Panc1 (cell line): ENCODE measurements around the gene RB1. TPM values are rescaled to one million over a fixed set of nuclear protein-coding genes. Genes with fewer than 3 reads are reported as not detected.

ENCODE experiments used
- ATAC-seq: fragments of 200-7000 bp; cut with Tn5 transposase; 2 replicates; pipeline ENCODE4 v1.9.1; 2020; ENCODE audit warnings: mild to moderate bottlenecking, moderate library complexity
- Bru-seq: library from RNA; stranded (reverse); fragments of 400-500 nt; gene quantifications from one replicate; lab custom pipeline; 2021; lab: Mats Ljungman, UMichigan
- BruChase-seq, 2 experiments: library from RNA; stranded (reverse); fragments of 400-500 nt; gene quantifications; one replicate each; lab custom pipeline; 2021; lab: Mats Ljungman, UMichigan
- BruUV-seq: library from RNA; stranded (reverse); fragments of 400-500 nt; replicated peaks from 2 replicates; lab custom pipeline; 2021; lab: Mats Ljungman, UMichigan
- CTCF ChIA-PET: fragments of 300-600 bp; sonication (Branson Sonifier 250); formaldehyde crosslinking; loops from one replicate; lab custom pipeline; 2022; ENCODE audit warnings: antibody characterized with exemption; lab: Charles Lee
- POLR2A ChIA-PET: fragments of 300-600 bp; sonication (Branson Sonifier 250); formaldehyde crosslinking; loops from one replicate; lab custom pipeline; 2022; ENCODE audit warnings: antibody characterized with exemption; lab: Charles Lee
- DNase-seq: peaks from one replicate; pipeline ENCODE4 v3.0.0-alpha.2; 2010; ENCODE audit warnings: low read depth, low spot score
- H3K27ac ChIP-seq: 2 replicates; pipeline ENCODE4 v1.5.1; 2011; ENCODE audit warnings: mild to moderate bottlenecking, low read length, inconsistent platforms
- H3K27me3 ChIP-seq: fragments of 200-500 bp; sonication (Bioruptor generic); 2 replicates; pipeline ENCODE4 v1.6.0; 2014; ENCODE audit warnings: low read length, inconsistent platforms; ENCODE audit not compliant: control insufficient read depth, insufficient read depth
- H3K36me3 ChIP-seq: fragments of 200-500 bp; sonication (Bioruptor generic); 2 replicates; pipeline ENCODE4 v1.5.1; 2014; ENCODE audit warnings: inconsistent platforms, mild to moderate bottlenecking, low read length, moderate library complexity; ENCODE audit not compliant: control insufficient read depth, insufficient read depth
- H3K4me1 ChIP-seq: 2 replicates; pipeline ENCODE4 v1.5.1; 2011; ENCODE audit warnings: inconsistent platforms, mild to moderate bottlenecking, low read length, moderate library complexity; ENCODE audit not compliant: control insufficient read depth, insufficient read depth
- H3K4me3 ChIP-seq, 2 experiments: 2 replicates each; pipeline ENCODE4 v1.5.1; 2011 to 2012; ENCODE audit warnings: low read depth in 2 of 2, low read length in 2 of 2, mild to moderate bottlenecking in 2 of 2, inconsistent platforms in 1 of 2, moderate library complexity in 1 of 2
- H3K9me3 ChIP-seq: fragments of 200-500 bp; sonication (Bioruptor generic); 2 replicates; pipeline ENCODE4 v1.5.1; 2014; ENCODE audit warnings: low read depth, mild to moderate bottlenecking, inconsistent platforms, low read length, moderate library complexity; ENCODE audit not compliant: control insufficient read depth, insufficient read depth
- POLR2AphosphoS5 ChIP-seq: IDR thresholded peaks from 2 replicates; pipeline ENCODE4 v1.6.1; 2012; ENCODE audit warnings: mild to moderate bottlenecking, low read depth, low read length, moderate library complexity
- REST ChIP-seq, 2 experiments: IDR thresholded peaks; 2 replicates each; pipeline ENCODE4 v1.6.1; 2011 to 2012; ENCODE audit warnings: low read depth in 2 of 2, control low read depth in 1 of 2, low read length in 1 of 2, mild to moderate bottlenecking in 1 of 2, moderate library complexity in 1 of 2; ENCODE audit not compliant: insufficient read depth in 1 of 2
- SIN3A ChIP-seq: IDR thresholded peaks from 2 replicates; pipeline ENCODE4 v1.6.1; 2012; ENCODE audit warnings: low read depth, mild to moderate bottlenecking, low read length, moderate library complexity, borderline replicate concordance; ENCODE audit not compliant: insufficient read depth
- TCF7L2 ChIP-seq: IDR thresholded peaks from 2 replicates; pipeline ENCODE4 v1.6.1; 2011; ENCODE audit warnings: mild to moderate bottlenecking, low read depth, low read length, inconsistent platforms
- in situ Hi-C: cut with HindIII; loops from 2 replicates; pipeline ENCODE4 v1.10.0; 2016; ENCODE audit warnings: low sequenced_read_pairs, low pct_unique_long_range_greater_than_20kb
- intact Hi-C: fragments of 100-400 bp; cut with micrococcal nuclease; formaldehyde crosslinking; loops from one replicate; pipeline ENCODE4 v1.10.0; 2022; ENCODE audit not compliant: unreplicated experiment
- long read RNA-seq: library from polyadenylated mRNA; unstranded; transcript quantifications from one replicate; pipeline ENCODE4 v2.0.0, GENCODE V29; 2021; ENCODE audit not compliant: unreplicated experiment
- polyA plus RNA-seq: library from polyadenylated mRNA; unstranded; fragments of >200 nt; gene quantifications from one replicate; pipeline ENCODE4 v1.2.1, GENCODE V29; 2012; ENCODE audit warnings: missing spikeins; ENCODE audit not compliant: insufficient read length
- total RNA-seq: library from RNA; stranded (reverse); gene quantifications from one replicate; pipeline ENCODE4 v1.2.1, GENCODE V29; 2021; ENCODE audit not compliant: unreplicated experiment
- TF ChIP-seq, protein P1 (sequence below): fragments of 450-650 bp; IDR thresholded peaks from 2 replicates; pipeline ENCODE4 v1.5.1; 2017; ENCODE audit warnings: mild to moderate bottlenecking

Gene RB1
- total RNA-seq (36.0 TPM), Bru-seq, nascent RNA (percentile 73 among the genes with signal in this experiment), BruChase-seq, experiment 1, labeled RNA remaining after a 2-hour chase (percentile 62 among the genes with signal in this experiment), BruChase-seq, experiment 2, labeled RNA remaining after a 6-hour chase (percentile 73 among the genes with signal in this experiment)
- polyA plus RNA-seq, result 13.1 TPM
- long read RNA-seq, full-length matches to known transcripts, result 31 of 51 reads
- long read RNA-seq, partial matches to known transcripts, result 14 of 51 reads
- long read RNA-seq, other reads (novel, unspliced or antisense), result 6 of 51 reads

- peak within 1 kb of the TSS; percentile 76 to 79 for H3K4me3 ChIP-seq
- ATAC-seq (peak; percentile 97), DNase-seq (no peak)
- TF ChIP-seq SIN3A (no peak), REST (IDR thresholded peaks at IDR 0.05; ENCODE audit: insufficient read depth in 1 of 2, low read depth in 2 of 2, low read length in 1 of 2) (no peak), TCF7L2 (0 out of 2 replicates have a peak, but pooled peaks have one; percentile 12), POLR2AphosphoS5 (peak; percentile 84)
- TF ChIP-seq, protein P1, sequence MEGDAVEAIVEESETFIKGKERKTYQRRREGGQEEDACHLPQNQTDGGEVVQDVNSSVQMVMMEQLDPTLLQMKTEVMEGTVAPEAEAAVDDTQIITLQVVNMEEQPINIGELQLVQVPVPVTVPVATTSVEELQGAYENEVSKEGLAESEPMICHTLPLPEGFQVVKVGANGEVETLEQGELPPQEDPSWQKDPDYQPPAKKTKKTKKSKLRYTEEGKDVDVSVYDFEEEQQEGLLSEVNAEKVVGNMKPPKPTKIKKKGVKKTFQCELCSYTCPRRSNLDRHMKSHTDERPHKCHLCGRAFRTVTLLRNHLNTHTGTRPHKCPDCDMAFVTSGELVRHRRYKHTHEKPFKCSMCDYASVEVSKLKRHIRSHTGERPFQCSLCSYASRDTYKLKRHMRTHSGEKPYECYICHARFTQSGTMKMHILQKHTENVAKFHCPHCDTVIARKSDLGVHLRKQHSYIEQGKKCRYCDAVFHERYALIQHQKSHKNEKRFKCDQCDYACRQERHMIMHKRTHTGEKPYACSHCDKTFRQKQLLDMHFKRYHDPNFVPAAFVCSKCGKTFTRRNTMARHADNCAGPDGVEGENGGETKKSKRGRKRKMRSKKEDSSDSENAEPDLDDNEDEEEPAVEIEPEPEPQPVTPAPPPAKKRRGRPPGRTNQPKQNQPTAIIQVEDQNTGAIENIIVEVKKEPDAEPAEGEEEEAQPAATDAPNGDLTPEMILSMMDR, result no peak
- in situ Hi-C loops, result no loop called here
- POLR2A ChIA-PET, result interaction anchor here (0.7 kb wide), 1 partner anchor 446 kb away, joined by 9 read pairs; no protein-coding TSS in a partner anchor
- intact Hi-C loops, result no loop called here
- peak within 1 kb of the TSS; percentile 92 for H3K27ac ChIP-seq
- H3K4me1 ChIP-seq, result peaks cover 3% of the 10 kb centered on the region
- TSS peak; percentile 97 for BruUV-seq
- no peaks in the 10 kb centered on the region for H3K9me3 ChIP-seq
- CTCF ChIA-PET, result interaction anchor here (0.6 kb wide), 1 partner anchor 209 kb away, joined by 13 read pairs; no protein-coding TSS in a partner anchor
- H3K27me3 ChIP-seq, result no peaks in the 10 kb centered on the region
- H3K36me3 ChIP-seq, result peaks cover 2% of the 10 kb centered on the region
These were observed at the start of gene RB1 for GRCh38 chr13:48303359-48304142. Gene RB1 (plus strand): TSS chr13:48303751. CDS start chr13:48303913, 162 bp downstream.

DNA sequence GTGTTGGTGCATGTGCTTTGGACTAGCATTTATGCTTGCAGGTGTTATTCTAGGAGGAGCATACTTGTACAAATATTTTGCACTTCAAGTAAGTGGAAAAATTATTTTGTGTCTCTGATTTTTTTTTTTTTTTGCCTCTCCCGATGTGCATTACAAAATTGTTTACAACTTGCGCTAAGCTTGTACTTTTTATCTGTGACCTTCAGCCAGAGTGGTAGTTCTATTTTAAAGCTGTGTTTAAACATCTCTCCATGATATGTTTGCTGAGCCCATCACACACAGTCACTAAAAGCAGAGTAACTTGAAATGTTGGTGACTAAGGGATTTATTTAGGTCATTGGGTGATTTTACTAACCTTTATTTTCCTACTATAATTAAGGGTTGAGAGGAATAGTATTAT lies 49.7 kb upstream of the RB1 start:
- Histone ChIP-seq H3K9me3 (no peaks in the 10 kb centered on the region), H3K4me3 (no peak overlapping the region), H3K36me3 (peaks cover 7% of the 10 kb centered on the region), H3K27ac (no peak overlapping the region), H3K4me1 (no peaks in the 10 kb centered on the region), H3K27me3 (no peaks in the 10 kb centered on the region)
- POLR2A ChIA-PET, result interaction anchor here (0.7 kb wide), 1 partner anchor 18 kb away, joined by 5 read pairs; no protein-coding TSS in a partner anchor
- CTCF ChIA-PET, result no interaction called here
- no peak for TF ChIP-seq SIN3A
- TF ChIP-seq, protein P1, result no peak
- TF ChIP-seq TCF7L2, result no peak
- no peak for TF ChIP-seq POLR2AphosphoS5
- TF ChIP-seq REST (IDR thresholded peaks at IDR 0.05; ENCODE audit: insufficient read depth in 1 of 2, low read depth in 2 of 2, low read length in 1 of 2), result no peak
- no TSS peak for BruUV-seq
- in situ Hi-C loops (no loop called here), intact Hi-C loops (no loop called here)
- DNase-seq, result no peak
- no peak for ATAC-seq
